ENCODE data around the gene NADK2.

NADK2 gene

DNA sequence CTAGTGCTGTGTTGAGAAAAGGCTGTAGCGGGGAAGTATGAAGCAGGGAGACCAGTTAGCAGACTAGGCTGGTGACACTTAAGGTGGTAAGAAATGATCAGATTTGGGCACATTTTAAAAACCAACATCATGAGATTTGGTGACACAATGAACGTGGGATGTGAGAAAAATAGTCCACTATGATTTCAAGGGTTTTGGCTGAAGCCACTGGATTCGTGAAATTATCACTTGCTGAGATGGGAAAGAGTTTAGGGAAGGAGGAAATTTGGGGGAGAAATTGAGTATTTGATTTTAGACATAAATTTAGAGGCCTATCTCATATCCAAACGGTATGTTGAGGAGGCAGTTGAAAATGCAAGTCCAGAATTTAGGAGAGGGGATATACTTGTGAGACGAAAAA, 66.7 kb downstream of the NADK2 start:
- H3K14ac ChIP-seq (ENCODE audit: low read length in 2 of 2) = no peak overlapping the region
- H3K36me3 ChIP-seq (ENCODE audit: control insufficient read depth in 1 of 2, insufficient read depth in 2 of 2, low read depth in 1 of 2, low read length in 2 of 2) = peaks cover 2 to 85% of the 10 kb centered on the region in 2 experiments
- H2BK15ac ChIP-seq (ENCODE audit: low read depth, poor library complexity, severe bottlenecking) = no peak overlapping the region
- H3K4me3 ChIP-seq (ENCODE audit: insufficient read depth in 1 of 2, low read depth in 1 of 2, low read length in 2 of 2) = no peak overlapping the region
- H2AFZ ChIP-seq (ENCODE audit: low read depth, low read length) = no peak overlapping the region
- WGBS = 95% methylated on average over 4 of the region's 5 CpGs
- H3K9ac ChIP-seq (ENCODE audit: low read length) = no peak overlapping the region
- H3K9me3 ChIP-seq (ENCODE audit: control insufficient read depth, low read length) = no peaks in the 10 kb centered on the region
- H3K4me2 ChIP-seq (ENCODE audit: low read length, poor library complexity, severe bottlenecking) = no peak overlapping the region
- no peak overlapping the region for H4K91ac ChIP-seq (ENCODE audit: low read length)
- H2BK120ac ChIP-seq (ENCODE audit: low read depth, low read length) = no peak overlapping the region
- H2BK5ac ChIP-seq (ENCODE audit: low read depth, low read length, poor library complexity, severe bottlenecking) = no peak overlapping the region
- no peak for DNase-seq
- no peak overlapping the region for H3K4ac ChIP-seq (ENCODE audit: low read depth in 1 of 2, low read length in 2 of 2)
- H3K4me1 ChIP-seq (ENCODE audit: control insufficient read depth, insufficient read depth, low read depth, low read length) = no peaks in the 10 kb centered on the region
- no peak overlapping the region for H3K18ac ChIP-seq (ENCODE audit: low read depth in 1 of 2, low read length in 2 of 2)
- H2BK12ac ChIP-seq (ENCODE audit: low read length in 2 of 2) = peak overlapping the region in 1 of 2 experiments; percentile 78
- H3K79me1 ChIP-seq (replicated peaks; ENCODE audit: low read length, poor library complexity, severe bottlenecking) = peaks cover 23% of the 10 kb centered on the region
- H2AK5ac ChIP-seq (ENCODE audit: low read length, severe bottlenecking) = no peak overlapping the region
- no peak overlapping the region for H4K8ac ChIP-seq (ENCODE audit: low read length)
- H3K27ac ChIP-seq (ENCODE audit: low read length, poor library complexity, severe bottlenecking) = no peak overlapping the region
- no peak overlapping the region for H3K23ac ChIP-seq (ENCODE audit: low read length in 2 of 2)
- H3K27me3 ChIP-seq (ENCODE audit: control insufficient read depth in 1 of 2, insufficient read depth in 1 of 2, low read length in 2 of 2) = no peaks in the 10 kb centered on the region

DNA sequence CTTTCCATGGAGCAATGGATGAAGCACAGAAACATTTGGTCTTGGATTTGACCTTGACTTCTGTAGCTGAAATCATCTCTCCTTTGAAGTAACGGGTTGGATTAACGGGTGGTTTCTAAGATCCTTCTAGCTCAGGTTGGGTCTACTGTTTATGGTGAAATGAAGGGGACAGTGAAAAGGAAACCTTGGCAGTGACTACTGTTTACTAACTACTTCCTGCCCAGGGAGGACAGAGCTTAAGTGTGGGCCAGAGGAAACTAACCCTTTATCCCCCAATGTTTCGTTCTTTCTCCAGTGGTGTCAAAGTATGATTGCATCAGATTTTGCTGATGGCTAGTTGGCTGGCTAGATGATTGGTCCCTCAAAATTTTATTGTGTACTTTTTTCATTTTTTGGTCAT, 67.6 kb downstream of the NADK2 start:
- Histone ChIP-seq H3K36me3 (ENCODE audit: control insufficient read depth in 1 of 2, insufficient read depth in 2 of 2, low read depth in 1 of 2, low read length in 2 of 2) (peaks cover 3 to 83% of the 10 kb centered on the region in 2 experiments), H2BK120ac (ENCODE audit: low read depth, low read length) (no peak overlapping the region), H3K79me1 (replicated peaks; ENCODE audit: low read length, poor library complexity, severe bottlenecking) (peaks cover 20% of the 10 kb centered on the region), H3K4me3 (ENCODE audit: insufficient read depth in 1 of 2, low read depth in 1 of 2, low read length in 2 of 2) (no peak overlapping the region), H2BK15ac (ENCODE audit: low read depth, poor library complexity, severe bottlenecking) (no peak overlapping the region), H3K27ac (ENCODE audit: low read length, poor library complexity, severe bottlenecking) (no peak overlapping the region), H3K18ac (ENCODE audit: low read depth in 1 of 2, low read length in 2 of 2) (no peak overlapping the region), H3K9me3 (ENCODE audit: control insufficient read depth, low read length) (no peaks in the 10 kb centered on the region), H3K4me2 (ENCODE audit: low read length, poor library complexity, severe bottlenecking) (no peak overlapping the region), H3K23ac (ENCODE audit: low read length in 2 of 2) (no peak overlapping the region), H3K14ac (ENCODE audit: low read length in 2 of 2) (no peak overlapping the region), H3K27me3 (ENCODE audit: control insufficient read depth in 1 of 2, insufficient read depth in 1 of 2, low read length in 2 of 2) (no peaks in the 10 kb centered on the region), H3K4ac (ENCODE audit: low read depth in 1 of 2, low read length in 2 of 2) (no peak overlapping the region), H2BK5ac (ENCODE audit: low read depth, low read length, poor library complexity, severe bottlenecking) (no peak overlapping the region), H2AFZ (ENCODE audit: low read depth, low read length) (no peak overlapping the region), H2AK5ac (ENCODE audit: low read length, severe bottlenecking) (no peak overlapping the region), H4K8ac (ENCODE audit: low read length) (no peak overlapping the region), H4K91ac (ENCODE audit: low read length) (no peak overlapping the region), H3K9ac (ENCODE audit: low read length) (no peak overlapping the region), H2BK12ac (ENCODE audit: low read length in 2 of 2) (no peak overlapping the region), H3K4me1 (ENCODE audit: control insufficient read depth, insufficient read depth, low read depth, low read length) (no peaks in the 10 kb centered on the region)
- 60% methylated on average over 2 of the region's 3 CpGs for WGBS
- DNase-seq = peak; percentile 36

DNA sequence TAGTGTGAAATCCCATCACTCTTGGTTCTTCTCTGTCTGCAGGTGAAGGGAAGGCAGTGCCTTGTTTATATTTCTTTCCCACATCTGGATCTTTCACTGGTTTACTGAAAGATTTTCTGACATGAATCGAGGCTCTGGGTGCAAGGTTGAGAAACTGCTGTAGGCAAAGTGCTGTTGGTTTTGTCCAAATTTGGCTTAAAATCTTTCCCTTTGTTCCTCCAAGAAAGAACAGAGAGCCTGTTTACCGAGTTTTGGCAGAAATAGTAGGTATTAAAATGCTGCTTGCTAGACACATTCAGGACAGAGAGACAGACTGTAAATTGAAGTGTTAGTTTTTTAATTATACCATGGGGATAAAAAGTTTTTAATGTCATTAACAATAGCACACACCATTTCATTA, 68.3 kb downstream of the NADK2 start:
- Histone ChIP-seq H2BK12ac (ENCODE audit: low read length in 2 of 2) (no peak overlapping the region), H3K9ac (ENCODE audit: low read length) (no peak overlapping the region), H3K27me3 (ENCODE audit: control insufficient read depth in 1 of 2, insufficient read depth in 1 of 2, low read length in 2 of 2) (no peaks in the 10 kb centered on the region), H3K23ac (ENCODE audit: low read length in 2 of 2) (no peak overlapping the region), H3K4me2 (ENCODE audit: low read length, poor library complexity, severe bottlenecking) (no peak overlapping the region), H3K4ac (ENCODE audit: low read depth in 1 of 2, low read length in 2 of 2) (no peak overlapping the region), H3K4me1 (ENCODE audit: control insufficient read depth, insufficient read depth, low read depth, low read length) (no peaks in the 10 kb centered on the region), H2BK120ac (ENCODE audit: low read depth, low read length) (no peak overlapping the region), H3K36me3 (ENCODE audit: control insufficient read depth in 1 of 2, insufficient read depth in 2 of 2, low read depth in 1 of 2, low read length in 2 of 2) (peaks cover 5 to 82% of the 10 kb centered on the region in 2 experiments), H3K9me3 (ENCODE audit: control insufficient read depth, low read length) (no peaks in the 10 kb centered on the region), H3K14ac (ENCODE audit: low read length in 2 of 2) (no peak overlapping the region), H3K4me3 (ENCODE audit: insufficient read depth in 1 of 2, low read depth in 1 of 2, low read length in 2 of 2) (no peak overlapping the region), H3K18ac (ENCODE audit: low read depth in 1 of 2, low read length in 2 of 2) (no peak overlapping the region), H2AFZ (ENCODE audit: low read depth, low read length) (no peak overlapping the region), H2BK5ac (ENCODE audit: low read depth, low read length, poor library complexity, severe bottlenecking) (no peak overlapping the region), H4K8ac (ENCODE audit: low read length) (no peak overlapping the region), H2AK5ac (ENCODE audit: low read length, severe bottlenecking) (no peak overlapping the region), H3K27ac (ENCODE audit: low read length, poor library complexity, severe bottlenecking) (no peak overlapping the region), H4K91ac (ENCODE audit: low read length) (no peak overlapping the region), H2BK15ac (ENCODE audit: low read depth, poor library complexity, severe bottlenecking) (no peak overlapping the region), H3K79me1 (replicated peaks; ENCODE audit: low read length, poor library complexity, severe bottlenecking) (peaks cover 22% of the 10 kb centered on the region)
- DNase-seq = no peak
- WGBS = 100% methylated on average over 1 of the region's 2 CpGs

DNA sequence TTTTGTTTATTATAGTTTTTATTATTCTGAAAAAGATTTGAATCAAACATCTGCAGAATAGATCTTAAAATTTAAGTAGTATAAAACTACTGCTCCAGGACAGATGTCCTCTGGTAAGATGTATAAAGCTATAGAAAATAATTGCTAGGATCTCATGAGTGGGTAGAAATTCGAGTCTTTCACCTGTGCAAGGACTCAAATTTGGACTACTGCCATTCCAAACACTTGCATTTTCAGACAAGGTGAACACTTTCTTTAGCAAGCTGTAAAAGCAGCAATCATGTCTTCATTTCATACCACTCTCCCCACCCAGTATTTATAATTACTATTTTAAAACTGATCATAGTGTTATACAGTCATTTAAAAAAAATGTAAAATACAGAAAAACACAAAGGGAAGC, 69.1 kb downstream of the NADK2 start:
- Histone ChIP-seq H2BK5ac (ENCODE audit: low read depth, low read length, poor library complexity, severe bottlenecking) (no peak overlapping the region), H2BK15ac (ENCODE audit: low read depth, poor library complexity, severe bottlenecking) (no peak overlapping the region), H2BK12ac (ENCODE audit: low read length in 2 of 2) (no peak overlapping the region), H3K79me1 (replicated peaks; ENCODE audit: low read length, poor library complexity, severe bottlenecking) (peaks cover 23% of the 10 kb centered on the region), H2AK5ac (ENCODE audit: low read length, severe bottlenecking) (no peak overlapping the region), H4K91ac (ENCODE audit: low read length) (no peak overlapping the region), H2BK120ac (ENCODE audit: low read depth, low read length) (no peak overlapping the region), H3K36me3 (ENCODE audit: control insufficient read depth in 1 of 2, insufficient read depth in 2 of 2, low read depth in 1 of 2, low read length in 2 of 2) (peaks cover 11 to 83% of the 10 kb centered on the region in 2 experiments), H3K4ac (ENCODE audit: low read depth in 1 of 2, low read length in 2 of 2) (no peak overlapping the region), H3K18ac (ENCODE audit: low read depth in 1 of 2, low read length in 2 of 2) (no peak overlapping the region), H3K4me3 (ENCODE audit: insufficient read depth in 1 of 2, low read depth in 1 of 2, low read length in 2 of 2) (no peak overlapping the region), H3K27ac (ENCODE audit: low read length, poor library complexity, severe bottlenecking) (no peak overlapping the region), H3K4me1 (ENCODE audit: control insufficient read depth, insufficient read depth, low read depth, low read length) (no peaks in the 10 kb centered on the region), H3K9me3 (ENCODE audit: control insufficient read depth, low read length) (no peaks in the 10 kb centered on the region), H3K9ac (ENCODE audit: low read length) (no peak overlapping the region), H3K4me2 (ENCODE audit: low read length, poor library complexity, severe bottlenecking) (no peak overlapping the region), H2AFZ (ENCODE audit: low read depth, low read length) (no peak overlapping the region), H4K8ac (ENCODE audit: low read length) (no peak overlapping the region), H3K14ac (ENCODE audit: low read length in 2 of 2) (no peak overlapping the region), H3K23ac (ENCODE audit: low read length in 2 of 2) (no peak overlapping the region), H3K27me3 (ENCODE audit: control insufficient read depth in 1 of 2, insufficient read depth in 1 of 2, low read length in 2 of 2) (no peaks in the 10 kb centered on the region)
- DNase-seq = no peak
- no CpG with 5 or more reads among the region's 1 CpG for WGBS
